Kidney (tissue), 14 donors: ENCODE data around the gene SHISA6. TPM values are rescaled to one million over a fixed set of nuclear protein-coding genes. Genes with fewer than 3 reads are reported as not detected.
A peak's percentile ranks its signal among the peaks of the same experiment; 100 is the strongest.

Experiments used
- DNase-seq, 5 donors: peaks; one replicate each; pipeline ENCODE4 v3.0.0-alpha.2; 2013 to 2020
- FAIRE-seq: peaks from 2 replicates; lab custom pipeline; 2012; peaks lifted over from hg19 to GRCh38; lab: Jason Lieb, UNC
- H3K27ac ChIP-seq, 2 donors: one replicate each; pipeline ENCODE4 v1.7.0; 2013; ENCODE audit warnings: low read depth in 2 of 2, low read length in 2 of 2, inconsistent platforms in 1 of 2
- H3K27me3 ChIP-seq: one replicate; pipeline ENCODE4 v1.7.1; 2013; ENCODE audit warnings: low read length, inconsistent platforms; ENCODE audit not compliant: control insufficient read depth, insufficient read depth
- H3K36me3 ChIP-seq, 3 donors: one replicate each; pipeline versions ENCODE4 v1.7.0 to v1.7.1; 2013; ENCODE audit warnings: low read length in 3 of 3, control low read depth in 1 of 3, inconsistent platforms in 1 of 3; ENCODE audit not compliant: insufficient read depth in 3 of 3, control insufficient read depth in 2 of 3
- H3K4me1 ChIP-seq, 3 donors: one replicate each; pipeline versions ENCODE4 v1.7.0 to v1.7.1; 2013; ENCODE audit warnings: low read length in 3 of 3, inconsistent platforms in 1 of 3, low read depth in 1 of 3; ENCODE audit not compliant: control insufficient read depth in 2 of 3, insufficient read depth in 2 of 3
- H3K4me3 ChIP-seq, 3 donors: one replicate each; pipeline versions ENCODE4 v1.7.0 to v1.8.1; 2013; ENCODE audit warnings: low read length in 3 of 3, control low read depth in 1 of 3, inconsistent platforms in 1 of 3
- H3K9ac ChIP-seq, 3 donors: one replicate each; pipeline versions ENCODE4 v1.7.0 to v1.7.1; 2013; ENCODE audit warnings: low read length in 3 of 3, control low read depth in 1 of 3, inconsistent platforms in 1 of 3
- H3K9me3 ChIP-seq, 3 donors: one replicate each; pipeline versions ENCODE4 v1.7.0 to v1.7.1; 2013; ENCODE audit warnings: low read length in 3 of 3, control low read depth in 1 of 3, inconsistent platforms in 1 of 3; ENCODE audit not compliant: control insufficient read depth in 2 of 3, insufficient read depth in 1 of 3
- intact Hi-C: fragments of 100-400 bp; cut with DNase I; formaldehyde crosslinking; loops from one replicate; pipeline ENCODE4 v1.11.1; 2022
- polyA plus RNA-seq: library from polyadenylated mRNA; stranded (reverse); fragments of 350-450 nt; fragmentation: Illumina TruSeq; extraction: RNeasy Lipid Tissue Mini Kit (QIAGEN cat#74804); gene quantifications from one replicate; pipeline ENCODE4 v1.2.3, GENCODE V29; 2014; ENCODE audit warnings: low read depth, low replicate concordance; ENCODE audit not compliant: insufficient read depth
- total RNA-seq: library from RNA; stranded (reverse); fragmentation: NEBNext Ultra II Directional; extraction: Animal tissue kit (Norgen Biotek cat#: 25700); gene quantifications from one replicate; pipeline ENCODE4 v1.2.1, GENCODE V29; 2021
- TF ChIP-seq, protein P1 (sequence below): IDR thresholded peaks from 3 replicates; pipeline ENCODE4 v1.5.1; 2012; ENCODE audit warnings: mild to moderate bottlenecking, moderate library complexity, borderline replicate concordance; ENCODE audit not compliant: insufficient read depth; ENCODE audit errors: extremely low read depth
- donor health status: control.
- donor health status: control.
- donor health status: control.
- donor health status: control.
- donor health status: control.
- donor health status: DM: yes; HTN: yes; CAD: no.
- donor health status: Normal renal cell carcinoma (clear cell type).

Gene SHISA6
- total and polyA plus RNA-seq, 2 donors from 2014 or later: 0.84 to 1.0 TPM

DNA sequence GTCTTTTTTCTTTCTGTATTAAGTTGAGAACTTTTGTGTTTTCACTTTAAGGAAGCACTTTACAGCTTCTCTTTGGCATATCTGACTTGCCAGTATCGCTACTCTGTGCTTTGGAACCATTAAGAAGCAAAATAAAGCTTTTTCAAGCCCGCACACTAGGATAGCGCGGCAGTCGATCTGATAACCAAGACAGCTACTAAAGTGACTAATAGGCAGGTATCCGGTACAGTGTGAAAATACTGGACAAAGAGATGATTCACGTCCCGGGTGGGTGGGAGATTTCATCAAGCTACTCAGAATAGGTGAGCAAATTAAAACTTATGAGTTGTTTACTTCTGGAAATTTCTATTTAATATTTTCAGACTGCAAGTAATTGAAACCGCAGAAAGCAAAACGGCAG is 53.8 kb downstream of the SHISA6 start:
- Histone ChIP-seq H3K27me3 (no peaks in the 10 kb centered on the region), H3K9me3 (no peaks in the 10 kb centered on the region), H3K4me1 (no peaks in the 10 kb centered on the region), H3K4me3 (no peak overlapping the region), H3K9ac (no peak overlapping the region), H3K27ac (no peak overlapping the region), H3K36me3 (no peaks in the 10 kb centered on the region)
- TF ChIP-seq, protein P1, sequence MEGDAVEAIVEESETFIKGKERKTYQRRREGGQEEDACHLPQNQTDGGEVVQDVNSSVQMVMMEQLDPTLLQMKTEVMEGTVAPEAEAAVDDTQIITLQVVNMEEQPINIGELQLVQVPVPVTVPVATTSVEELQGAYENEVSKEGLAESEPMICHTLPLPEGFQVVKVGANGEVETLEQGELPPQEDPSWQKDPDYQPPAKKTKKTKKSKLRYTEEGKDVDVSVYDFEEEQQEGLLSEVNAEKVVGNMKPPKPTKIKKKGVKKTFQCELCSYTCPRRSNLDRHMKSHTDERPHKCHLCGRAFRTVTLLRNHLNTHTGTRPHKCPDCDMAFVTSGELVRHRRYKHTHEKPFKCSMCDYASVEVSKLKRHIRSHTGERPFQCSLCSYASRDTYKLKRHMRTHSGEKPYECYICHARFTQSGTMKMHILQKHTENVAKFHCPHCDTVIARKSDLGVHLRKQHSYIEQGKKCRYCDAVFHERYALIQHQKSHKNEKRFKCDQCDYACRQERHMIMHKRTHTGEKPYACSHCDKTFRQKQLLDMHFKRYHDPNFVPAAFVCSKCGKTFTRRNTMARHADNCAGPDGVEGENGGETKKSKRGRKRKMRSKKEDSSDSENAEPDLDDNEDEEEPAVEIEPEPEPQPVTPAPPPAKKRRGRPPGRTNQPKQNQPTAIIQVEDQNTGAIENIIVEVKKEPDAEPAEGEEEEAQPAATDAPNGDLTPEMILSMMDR: no peak
- FAIRE-seq (no peak), DNase-seq (no peak)
- intact Hi-C loops: no loop called here

GRCh38 chr17:11296994-11297393 is 56.0 kb downstream of the SHISA6 start:
- TF ChIP-seq, protein P1: peak; percentile 52
- Histone ChIP-seq H3K27ac (no peak overlapping the region), H3K9me3 (no peaks in the 10 kb centered on the region), H3K36me3 (no peaks in the 10 kb centered on the region), H3K27me3 (no peaks in the 10 kb centered on the region), H3K4me3 (no peak overlapping the region), H3K9ac (no peak overlapping the region), H3K4me1 (peaks cover 0 to 5% (median 0%) of the 10 kb centered on the region in 3 donors)
- intact Hi-C loops: no loop called here
- DNase-seq (peak in 2 of 5 donors; percentile 31 to 59), FAIRE-seq (no peak)

- no peak for DNase-seq
- intact Hi-C loops: no loop called here
- no peak overlapping the region for H3K4me3 ChIP-seq
- H3K36me3 ChIP-seq: no peaks in the 10 kb centered on the region
- H3K4me1 ChIP-seq: peaks cover 0 to 9% (median 2%) of the 10 kb centered on the region in 3 donors
- TF ChIP-seq, protein P1: no peak
- H3K27me3 ChIP-seq: no peaks in the 10 kb centered on the region
- FAIRE-seq: no peak
- no peak overlapping the region for H3K27ac ChIP-seq
- no peaks in the 10 kb centered on the region for H3K9me3 ChIP-seq
- H3K9ac ChIP-seq: no peak overlapping the region
These were observed 57.4 kb downstream of the SHISA6 start for GRCh38 chr17:11298401-11298800.

DNA sequence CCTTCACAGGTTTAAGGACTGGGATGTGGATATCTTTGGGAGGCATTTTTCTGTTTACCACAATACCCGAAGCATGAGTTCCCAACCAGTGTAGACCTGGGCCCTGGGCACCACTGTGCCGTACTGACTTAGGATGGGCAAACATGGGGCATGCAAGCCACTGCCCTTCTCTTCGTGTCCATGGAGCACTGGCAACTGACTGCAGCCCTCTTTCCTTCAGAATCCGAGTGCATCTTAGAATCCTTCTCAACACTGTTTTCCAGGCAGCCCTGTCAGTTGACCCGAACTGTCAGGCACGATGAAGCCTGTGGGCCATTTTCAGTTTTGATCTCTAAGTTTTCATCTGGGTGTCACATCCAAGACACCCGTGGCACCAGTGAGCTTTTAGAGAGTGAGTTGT is 59.2 kb downstream of the SHISA6 start:
- intact Hi-C loops: no loop called here
- TF ChIP-seq, protein P1: no peak
- H3K36me3 ChIP-seq: no peaks in the 10 kb centered on the region
- H3K27ac ChIP-seq: no peak overlapping the region
- H3K4me1 ChIP-seq: peaks cover 0 to 9% (median 2%) of the 10 kb centered on the region in 3 donors
- FAIRE-seq: no peak
- no peak overlapping the region for H3K9ac ChIP-seq
- H3K27me3 ChIP-seq: no peaks in the 10 kb centered on the region
- no peak for DNase-seq
- H3K4me3 ChIP-seq: no peak overlapping the region
- H3K9me3 ChIP-seq: no peaks in the 10 kb centered on the region
